GM21526 (cell line): ENCODE measurements around the gene RNU1-2.
A peak's percentile ranks its signal among the peaks of the same experiment; 100 is the strongest.
"Not testable (repeated sequence)": the region's sequence is repeated elsewhere in the genome, so short reads cannot be mapped to it uniquely, and the experiment has no call there.

Source experiments
- ATAC-seq: cut with Tn5 transposase; IDR thresholded peaks from one replicate; pipeline ENCODE4 v1.9.1; 2021; ENCODE audit warnings: moderate library complexity; ENCODE audit not compliant: unreplicated experiment, low FRiP score

RNU1-2 gene

GRCh38 chr1:16886860-16887605 lies 8.7 kb upstream of the RNU1-2 start:
- ATAC-seq: no peak

- no peak for ATAC-seq
These were observed 6.6 kb upstream of the RNU1-2 start for GRCh38 chr1:16888860-16889816.

- ATAC-seq: not testable (repeated sequence)
These were observed 5.2 kb upstream of the RNU1-2 start for GRCh38 chr1:16890539-16891021.

GRCh38 chr1:16891057-16891456 lies 4.7 kb upstream of the RNU1-2 start:
- ATAC-seq: not testable (repeated sequence)

GRCh38 chr1:16892978-16893525 lies 2.7 kb upstream of the RNU1-2 start:
- ATAC-seq: not testable (repeated sequence)

- ATAC-seq: not testable (repeated sequence)
These were observed 2.0 kb upstream of the RNU1-2 start for GRCh38 chr1:16893796-16894195.

GRCh38 chr1:16894338-16894737 lies 1.4 kb upstream of the RNU1-2 start:
- not testable (repeated sequence) for ATAC-seq

- ATAC-seq: not testable (repeated sequence)
These were observed 565 bp upstream of the RNU1-2 start for GRCh38 chr1:16895233-16895597.

GRCh38 chr1:16896316-16897055 lies 706 bp downstream of the RNU1-2 start:
- ATAC-seq: not testable (repeated sequence)

GRCh38 chr1:16897653-16898052 lies 1.9 kb downstream of the RNU1-2 start:
- ATAC-seq: not testable (repeated sequence)

GRCh38 chr1:16898298-16898697 lies 2.5 kb downstream of the RNU1-2 start:
- ATAC-seq: not testable (repeated sequence)

- ATAC-seq: not testable (repeated sequence)
These were observed 3.2 kb downstream of the RNU1-2 start for GRCh38 chr1:16899020-16899419.

- ATAC-seq: no peak
These were observed 5.0 kb downstream of the RNU1-2 start for GRCh38 chr1:16900751-16901150.

- not testable (repeated sequence) for ATAC-seq
These were observed 5.6 kb downstream of the RNU1-2 start for GRCh38 chr1:16901371-16901770.

- no peak for ATAC-seq
These were observed 7.3 kb downstream of the RNU1-2 start for GRCh38 chr1:16903054-16903453.

GRCh38 chr1:16903458-16903796 lies 7.6 kb downstream of the RNU1-2 start:
- ATAC-seq: no peak

- ATAC-seq: peak; percentile 82
These were observed 8.9 kb downstream of the RNU1-2 start for GRCh38 chr1:16904560-16905109.

GRCh38 chr1:16905110-16905867 lies 9.5 kb downstream of the RNU1-2 start:
- ATAC-seq: peak; percentile 70
